Smooth muscle cell (in vitro differentiated cells): ENCODE results near the gene DIPK2A. TPM values are rescaled to one million over a fixed set of nuclear protein-coding genes. Genes with fewer than 3 reads are reported as not detected.

Experiments
- DNase-seq: peaks from one replicate; lab custom pipeline; 2025; ENCODE audit not compliant: unreplicated experiment; lab: John Stamatoyannopoulos, UW
- H2AFZ ChIP-seq: fragments of 200-600 bp; sonication (generic); 2 replicates; pipeline ENCODE4 v1.6.0; 2016; ENCODE audit warnings: antibody characterized with exemption, low read depth, mild to moderate bottlenecking
- H3F3A ChIP-seq: fragments of 200-600 bp; sonication (generic); 2 replicates; pipeline ENCODE4 v1.6.0; 2017; ENCODE audit warnings: antibody characterized with exemption, low read depth
- H3K27ac ChIP-seq: fragments of 200-600 bp; sonication (generic); 2 replicates; pipeline ENCODE4 v1.5.1; 2016; ENCODE audit warnings: low read depth, mild to moderate bottlenecking
- H3K27me3 ChIP-seq: fragments of 200-600 bp; sonication (generic); 2 replicates; pipeline ENCODE4 v1.6.1; 2016; ENCODE audit warnings: low read depth, mild to moderate bottlenecking
- H3K36me3 ChIP-seq: fragments of 200-600 bp; sonication (generic); 2 replicates; pipeline ENCODE4 v1.5.1; 2016; ENCODE audit warnings: low read depth
- H3K4me1 ChIP-seq: fragments of 200-600 bp; sonication (generic); 2 replicates; pipeline ENCODE4 v1.5.1; 2016; ENCODE audit warnings: low read depth
- H3K4me2 ChIP-seq: fragments of 200-600 bp; sonication (generic); 2 replicates; pipeline ENCODE4 v1.6.0; 2016; ENCODE audit warnings: mild to moderate bottlenecking
- H3K4me3 ChIP-seq: fragments of 200-600 bp; sonication (generic); 2 replicates; pipeline ENCODE4 v1.5.1; 2016; ENCODE audit warnings: mild to moderate bottlenecking
- H3K79me2 ChIP-seq: fragments of 200-600 bp; sonication (generic); 2 replicates; pipeline ENCODE4 v1.6.0; 2016; ENCODE audit warnings: low read depth, mild to moderate bottlenecking
- H3K9ac ChIP-seq: fragments of 200-600 bp; sonication (generic); 2 replicates; pipeline ENCODE4 v1.6.0; 2016; ENCODE audit warnings: low read depth
- H3K9me3 ChIP-seq: fragments of 200-600 bp; sonication (generic); replicated peaks from 2 replicates; pipeline ENCODE4 v1.5.1; 2016; ENCODE audit warnings: low read depth
- H4K20me1 ChIP-seq: fragments of 200-600 bp; sonication (generic); 2 replicates; pipeline ENCODE4 v1.6.0; 2016; ENCODE audit warnings: low read depth
- CTCF ChIP-seq: fragments of 200-600 bp; sonication (generic); IDR thresholded peaks from 2 replicates; pipeline ENCODE4 v1.5.1; 2017; ENCODE audit warnings: borderline replicate concordance, mild to moderate bottlenecking, antibody characterized with exemption; ENCODE audit not compliant: insufficient read depth, poor library complexity, severe bottlenecking
- WGBS: methylation state at CpG from one replicate; pipeline ENCODE4 v1.1.7; 2016; ENCODE audit warnings: low lambda C conversion rate; 5-methylcytosine and 5-hydroxymethylcytosine counted together
- polyA plus RNA-seq: library from polyadenylated mRNA; unstranded; fragments of >200 nt; fragmentation: Nextera tagmentation; extraction: Ambion mirVana; gene quantifications from 2 replicates; pipeline ENCODE4 v1.2.1, GENCODE V29; 2016
- total RNA-seq: library from RNA; depleted of rRNA; stranded (reverse); fragments of >200 nt; gene quantifications from 2 replicates; pipeline ENCODE4 v1.2.3, GENCODE V29; 2014

The DIPK2A gene
- total and polyA plus RNA-seq, 2 experiments from 2014 or later, result 67.8 to 133 TPM

- no peaks in the 10 kb centered on the region for H3K9me3 ChIP-seq
Observed at GRCh38 chr3:143928541-143929255, 42.9 kb upstream of the DIPK2A start.

GRCh38 chr3:143934791-143935190 is 36.8 kb upstream of the DIPK2A start:
- Histone ChIP-seq H3F3A (no peaks in the 10 kb centered on the region), H3K27ac (no peak overlapping the region), H3K9me3 (no peaks in the 10 kb centered on the region), H4K20me1 (no peaks in the 10 kb centered on the region), H3K36me3 (no peaks in the 10 kb centered on the region), H2AFZ (no peak overlapping the region), H3K4me3 (no peak overlapping the region), H3K79me2 (no peaks in the 10 kb centered on the region), H3K4me2 (no peak overlapping the region), H3K4me1 (no peaks in the 10 kb centered on the region), H3K9ac (no peak overlapping the region), H3K27me3 (no peaks in the 10 kb centered on the region)
- no peak for DNase-seq
- WGBS, result 92% methylated on average over 3 of the region's 3 CpGs
- TF ChIP-seq CTCF, result no peak

More at GRCh38 chr3:143928541-143929255, 42.9 kb upstream of the DIPK2A start:
- no peaks in the 10 kb centered on the region for H3K79me2 ChIP-seq
- no peaks in the 10 kb centered on the region for H3K4me1 ChIP-seq
- H4K20me1 ChIP-seq, result no peaks in the 10 kb centered on the region
- H3K27ac ChIP-seq, result peak overlapping the region; percentile 14
- no peak for TF ChIP-seq CTCF
- H3K9ac ChIP-seq, result no peak overlapping the region
- 26% methylated on average over 3 of the region's 3 CpGs for WGBS
- no peaks in the 10 kb centered on the region for H3K27me3 ChIP-seq
- DNase-seq, result no peak
- H2AFZ ChIP-seq, result peak overlapping the region; percentile 57
- no peak overlapping the region for H3K4me3 ChIP-seq
- H3K4me2 ChIP-seq, result peak overlapping the region; percentile 20
- no peaks in the 10 kb centered on the region for H3F3A ChIP-seq
- H3K36me3 ChIP-seq, result no peaks in the 10 kb centered on the region

- H3K4me1 ChIP-seq, result no peaks in the 10 kb centered on the region
- H3K27ac ChIP-seq, result no peak overlapping the region
- no peaks in the 10 kb centered on the region for H3K36me3 ChIP-seq
- no peak overlapping the region for H2AFZ ChIP-seq
- no peak overlapping the region for H3K4me2 ChIP-seq
- no peak overlapping the region for H3K4me3 ChIP-seq
- H3K9ac ChIP-seq, result no peak overlapping the region
- H3F3A ChIP-seq, result no peaks in the 10 kb centered on the region
- WGBS, result 73% methylated on average over 1 of the region's 1 CpG
- no peaks in the 10 kb centered on the region for H3K27me3 ChIP-seq
- TF ChIP-seq CTCF, result no peak
- DNase-seq, result no peak
- H4K20me1 ChIP-seq, result no peaks in the 10 kb centered on the region
- H3K79me2 ChIP-seq, result no peaks in the 10 kb centered on the region
- H3K9me3 ChIP-seq, result no peaks in the 10 kb centered on the region
Observed at GRCh38 chr3:143935678-143936077, 35.9 kb upstream of the DIPK2A start.

GRCh38 chr3:143950810-143951209 is 20.8 kb upstream of the DIPK2A start:
- Histone ChIP-seq H3K9me3 (no peaks in the 10 kb centered on the region), H4K20me1 (no peaks in the 10 kb centered on the region), H3K4me2 (no peak overlapping the region), H3K4me3 (no peak overlapping the region), H3F3A (no peaks in the 10 kb centered on the region), H3K9ac (no peak overlapping the region), H3K27me3 (no peaks in the 10 kb centered on the region), H2AFZ (no peak overlapping the region), H3K36me3 (no peaks in the 10 kb centered on the region), H3K79me2 (no peaks in the 10 kb centered on the region), H3K27ac (no peak overlapping the region), H3K4me1 (no peaks in the 10 kb centered on the region)
- TF ChIP-seq CTCF, result no peak
- no peak for DNase-seq
- 93% methylated on average over 2 of the region's 2 CpGs for WGBS
